Natural killer cell (primary cell): ENCODE data around the gene OTULIN. TPM values are rescaled to one million over a fixed set of nuclear protein-coding genes. Genes with fewer than 3 reads are reported as not detected.

ENCODE experiments used
- ATAC-seq, 3 donors: fragments of 150-1000 bp in 2 of 3; fragments of 200-7000 bp in 1 of 3; cut with Tn5 transposase; 1 replicate in 1 of 3; 2 replicates in 2 of 3; pipeline ENCODE4 v1.10.0; 2021; ENCODE audit warnings: mild to moderate bottlenecking in 2 of 3, moderate library complexity in 2 of 3
- DNase-seq, 2 donors: peaks; one replicate each; pipeline versions ENCODE4 v3.0.0 to v3.0.0-alpha.2; 2013 to 2021; ENCODE audit warnings: mixed read lengths in 1 of 2
- H3K27ac ChIP-seq: one replicate; pipeline ENCODE4 v1.5.1; 2013; ENCODE audit warnings: mild to moderate bottlenecking, low read length
- H3K27me3 ChIP-seq: one replicate; pipeline ENCODE4 v1.6.1; 2013; ENCODE audit warnings: low read length; ENCODE audit not compliant: control insufficient read depth, insufficient read depth
- H3K36me3 ChIP-seq: one replicate; pipeline ENCODE4 v1.6.1; 2013; ENCODE audit warnings: low read length; ENCODE audit not compliant: control insufficient read depth, insufficient read depth
- H3K4me1 ChIP-seq: one replicate; pipeline ENCODE4 v1.6.1; 2013; ENCODE audit warnings: low read length; ENCODE audit not compliant: control insufficient read depth, insufficient read depth
- H3K4me3 ChIP-seq: one replicate; pipeline ENCODE4 v1.5.1; 2013; ENCODE audit warnings: low read length
- H3K9me3 ChIP-seq: one replicate; pipeline ENCODE4 v1.6.1; 2013; ENCODE audit warnings: low read length; ENCODE audit not compliant: control insufficient read depth, insufficient read depth
- H3K27ac Mint-ChIP-seq, 2 donors: one replicate each; pipeline ENCODE4 v1.8.0; 2022; ENCODE audit warnings: mild to moderate bottlenecking in 2 of 2, mixed read lengths in 2 of 2, moderate library complexity in 1 of 2
- H3K27me3 Mint-ChIP-seq, 2 donors: one replicate each; pipeline ENCODE4 v1.8.0; 2022; ENCODE audit warnings: low read depth in 2 of 2, mixed read lengths in 2 of 2
- H3K36me3 Mint-ChIP-seq: one replicate; pipeline ENCODE4 v1.8.0; 2022; ENCODE audit warnings: mixed read lengths
- H3K4me1 Mint-ChIP-seq, 2 donors: one replicate each; pipeline ENCODE4 v1.8.0; 2022; ENCODE audit warnings: mixed read lengths in 2 of 2
- H3K4me3 Mint-ChIP-seq: one replicate; pipeline ENCODE4 v1.8.0; 2022; ENCODE audit warnings: mild to moderate bottlenecking, moderate library complexity, mixed read lengths
- H3K9me3 Mint-ChIP-seq, 2 donors: one replicate each; pipeline ENCODE4 v1.8.0; 2022; ENCODE audit warnings: mixed read lengths in 2 of 2
- CTCF ChIP-seq: fragments of 200-600 bp; IDR thresholded peaks from one replicate; pipeline ENCODE4 v1.8.0; 2022; ENCODE audit warnings: antibody characterized with exemption
- WGBS: methylation state at CpG from one replicate; pipeline ENCODE4 v1.1.7; 2013; ENCODE audit warnings: missing lambda C conversion rate; ENCODE audit not compliant: insufficient coverage; 5-methylcytosine and 5-hydroxymethylcytosine counted together
- intact Hi-C: fragments of 100-400 bp; cut with micrococcal nuclease; formaldehyde crosslinking; loops from one replicate; pipeline ENCODE4 v1.14.2; 2022
- total RNA-seq, 4 donors: library from RNA; stranded (reverse); fragments of 120-200 nt in 1 of 4; gene quantifications; one replicate each; pipeline versions ENCODE4 v1.2.3 to v1.2.4, GENCODE V29; 2013 to 2022

OTULIN gene
- 100 to 1,000 TPM in 2 of 3 donors, 10 to 100 TPM in 1; 96.5 to 166 (median 102) TPM for total RNA-seq
- 50.1 TPM for total RNA-seq (2013)

- peak within 1 kb of the TSS; percentile 96 to 98 for H3K27ac Mint-ChIP-seq
- no peaks in the 10 kb centered on the region for H3K36me3 ChIP-seq
- TF ChIP-seq CTCF = no peak
- H3K9me3 Mint-ChIP-seq = no peaks in the 10 kb centered on the region
- H3K9me3 ChIP-seq = no peaks in the 10 kb centered on the region
- no peaks in the 10 kb centered on the region for H3K27me3 ChIP-seq
- WGBS = under 1% methylated on average over 115 of the region's 115 CpGs
- no peaks in the 10 kb centered on the region for H3K36me3 Mint-ChIP-seq
- peaks cover 50% of the 10 kb centered on the region for H3K4me1 ChIP-seq
- H3K27me3 Mint-ChIP-seq = no peaks in the 10 kb centered on the region
- H3K27ac ChIP-seq = peak within 1 kb of the TSS; percentile 93
- intact Hi-C loops = loop anchor here (1.0 to 10.0 kb wide), 5 partner anchors 43 to 410 kb away; partner anchors contain the start of gene ANKH
- peak within 1 kb of the TSS; percentile 93 for H3K4me3 Mint-ChIP-seq
- H3K4me1 Mint-ChIP-seq = peaks cover 54 to 57% of the 10 kb centered on the region in 2 donors
- H3K4me3 ChIP-seq = peak within 1 kb of the TSS; percentile 82
- ATAC-seq = peak; percentile 67 to 86 (median 79)
- peak; percentile 85 to 95 for DNase-seq
Observed at GRCh38 chr5:14664270-14665100, at the start of gene OTULIN. Gene OTULIN (plus strand): TSS chr5:14664718. CDS start chr5:14664826, 108 bp downstream.

- 99% methylated on average over 4 of the region's 4 CpGs for WGBS
- Mint-ChIP-seq H3K27me3 (no peaks in the 10 kb centered on the region), H3K27ac (no peak overlapping the region), H3K4me1 (no peaks in the 10 kb centered on the region), H3K9me3 (no peaks in the 10 kb centered on the region), H3K4me3 (no peak overlapping the region), H3K36me3 (peaks cover 32% of the 10 kb centered on the region)
- intact Hi-C loops = no loop called here
- no peak for DNase-seq
- Histone ChIP-seq H3K36me3 (peaks cover 59% of the 10 kb centered on the region), H3K27me3 (no peaks in the 10 kb centered on the region), H3K4me1 (no peaks in the 10 kb centered on the region), H3K9me3 (no peaks in the 10 kb centered on the region), H3K4me3 (no peak overlapping the region), H3K27ac (no peak overlapping the region)
- no peak for TF ChIP-seq CTCF
- no peak for ATAC-seq
Observed at GRCh38 chr5:14615365-14615764, 49.2 kb upstream of the OTULIN start.

- WGBS = 98% methylated on average over 4 of the region's 4 CpGs
- no peaks in the 10 kb centered on the region for H3K4me1 ChIP-seq
- Mint-ChIP-seq H3K27ac (no peak overlapping the region), H3K4me3 (no peak overlapping the region), H3K36me3 (peaks cover 34% of the 10 kb centered on the region), H3K9me3 (peaks cover 3 to 6% of the 10 kb centered on the region in 2 donors), H3K4me1 (no peaks in the 10 kb centered on the region), H3K27me3 (no peaks in the 10 kb centered on the region)
- DNase-seq (no peak), ATAC-seq (no peak)
- intact Hi-C loops = no loop called here
- no peaks in the 10 kb centered on the region for H3K27me3 ChIP-seq
- H3K9me3 ChIP-seq = peaks cover 2% of the 10 kb centered on the region
- peaks cover 46% of the 10 kb centered on the region for H3K36me3 ChIP-seq
- no peak overlapping the region for H3K27ac ChIP-seq
- H3K4me3 ChIP-seq = no peak overlapping the region
- TF ChIP-seq CTCF = no peak
Observed at GRCh38 chr5:14617441-14617840, 47.1 kb upstream of the OTULIN start.
